GM12878 (cell line): Measurements from ENCODE around the gene B4GALT5. TPM values are rescaled to one million over a fixed set of nuclear protein-coding genes. Genes with fewer than 3 reads are reported as not detected.

Source experiments
- ATAC-seq: fragments of 200-7000 bp; cut with Tn5 transposase; 3 replicates; pipeline ENCODE4 v1.9.1; 2020; ENCODE audit warnings: mild to moderate bottlenecking, moderate library complexity
- BruUV-seq: library from RNA; stranded (reverse); fragments of 400-500 nt; replicated peaks from 2 replicates; lab custom pipeline; 2021; lab: Mats Ljungman, UMichigan
- CTCF ChIA-PET: fragments of 300-600 bp; sonication (Branson Sonifier 250); formaldehyde crosslinking; extraction: SDS; loops from one replicate; lab custom pipeline; 2021; ENCODE audit warnings: inconsistent platforms; lab: Yijun Ruan, JAX
- POLR2A ChIA-PET: fragments of 350-600 bp; formaldehyde crosslinking; extraction: SDS; loops from one replicate; lab custom pipeline; 2021; ENCODE audit warnings: inconsistent platforms; lab: Charles Lee
- RAD21 ChIA-PET: fragments of 300-600 bp; sonication (Branson Sonifier 250); formaldehyde crosslinking; loops from one replicate; lab custom pipeline; 2023; ENCODE audit warnings: antibody characterized with exemption; ENCODE audit not compliant: unreplicated experiment; lab: Charles Lee
- SMC1A ChIA-PET: fragments of 300-600 bp; sonication (Branson Sonifier 250); formaldehyde crosslinking; loops from one replicate; lab custom pipeline; 2023; ENCODE audit not compliant: unreplicated experiment, uncharacterized antibody; lab: Charles Lee
- DNase-seq: peaks from one replicate; pipeline ENCODE4 v3.0.0-alpha.2; 2011; ENCODE audit warnings: low read depth, low spot score
- FAIRE-seq: peaks from 3 replicates; lab custom pipeline; 2011; peaks lifted over from hg19 to GRCh38; lab: Jason Lieb, UNC
- H2AFZ ChIP-seq: 2 replicates; pipeline ENCODE4 v1.6.0; 2011; ENCODE audit warnings: low read depth, low read length, control low read depth; ENCODE audit not compliant: control insufficient read depth
- H3K27ac ChIP-seq: 2 replicates; pipeline ENCODE4 v1.5.1; 2011; ENCODE audit warnings: control low read depth; ENCODE audit not compliant: control insufficient read depth, insufficient read depth
- H3K27me3 ChIP-seq, 2 experiments: replicated peaks in 1 of 2; 2 replicates each; pipeline versions ENCODE4 v1.6.0 to v1.6.1; 2011; ENCODE audit warnings: low read length in 1 of 2; ENCODE audit not compliant: control insufficient read depth in 2 of 2, insufficient read depth in 2 of 2
- H3K36me3 ChIP-seq, 2 experiments: 2 replicates each; pipeline ENCODE4 v1.5.1; 2011; ENCODE audit warnings: low read length in 1 of 2; ENCODE audit not compliant: control insufficient read depth in 2 of 2, insufficient read depth in 2 of 2
- H3K4me1 ChIP-seq: 2 replicates; pipeline ENCODE4 v1.6.1; 2011; ENCODE audit warnings: mild to moderate bottlenecking, low read length, moderate library complexity, mixed read lengths; ENCODE audit not compliant: control insufficient read depth, insufficient read depth
- H3K4me2 ChIP-seq: 2 replicates; pipeline ENCODE4 v1.6.0; 2011; ENCODE audit warnings: control low read depth; ENCODE audit not compliant: control insufficient read depth, insufficient read depth
- H3K4me3 ChIP-seq: fragments of 200-600 bp; sonication (generic); 2 replicates; pipeline ENCODE4 v1.5.1; 2016
- H3K79me2 ChIP-seq: 2 replicates; pipeline ENCODE4 v1.6.0; 2011; ENCODE audit warnings: low read length; ENCODE audit not compliant: control insufficient read depth, insufficient read depth
- H3K9ac ChIP-seq: 2 replicates; pipeline ENCODE4 v1.8.0; 2011; ENCODE audit warnings: low read length, control low read depth, mixed read lengths; ENCODE audit not compliant: control insufficient read depth, insufficient read depth
- H3K9me3 ChIP-seq: replicated peaks from 3 replicates; pipeline ENCODE4 v1.5.1; 2011; ENCODE audit warnings: mild to moderate bottlenecking, low read length; ENCODE audit not compliant: control insufficient read depth, insufficient read depth
- H4K20me1 ChIP-seq: 2 replicates; pipeline ENCODE4 v1.6.0; 2011; ENCODE audit not compliant: control insufficient read depth, insufficient read depth
- SIN3A ChIP-seq: IDR thresholded peaks from 2 replicates; pipeline ENCODE4 v1.6.1; 2012; ENCODE audit warnings: low read depth, low read length, improper control_type of control experiment
- ZSCAN29 ChIP-seq: fragments of 450-650 bp; IDR thresholded peaks from 2 replicates; pipeline ENCODE4 v1.6.1; 2017; ENCODE audit warnings: mild to moderate bottlenecking, moderate library complexity
- WGBS: methylation state at CpG from one replicate; pipeline ENCODE4 v1.1.6; 2016; ENCODE audit warnings: low lambda C conversion rate; ENCODE audit not compliant: insufficient replicate concordance, insufficient coverage; ENCODE audit errors: missing lambda C conversion rate; 5-methylcytosine and 5-hydroxymethylcytosine counted together
- in situ Hi-C: fragments of 300-500 bp; cut with MboI; formaldehyde crosslinking; loops from 9 replicates; pipeline ENCODE4 v1.14.3; 2018; ENCODE audit warnings: mixed read lengths
- intact Hi-C: fragments of 100-400 bp; cut with micrococcal nuclease; formaldehyde crosslinking; loops from one replicate; pipeline ENCODE4 v1.14.2; 2022; ENCODE audit not compliant: unreplicated experiment
- polyA plus RNA-seq, 11 experiments: library from polyadenylated mRNA; depleted of rRNA in 4 of 11; unstranded in 6 of 11; stranded (reverse) in 5 of 11; fragments of >200 nt; fragmentation: Nextera tagmentation in 4 of 11; fragmentation: Illumina TruSeq in 1 of 11; extraction: Ambion mirVana in 4 of 11; extraction: Trizol in 1 of 11; gene quantifications; 1 replicate in 1 of 11; 2 replicates in 10 of 11; pipeline versions ENCODE4 v1.2.1 to v1.2.3, GENCODE V29; 2011 to 2016; ENCODE audit warnings: inconsistent platforms in 2 of 11, missing spikeins in 2 of 11, low read depth in 1 of 11
- total RNA-seq, 4 experiments: library from RNA; depleted of rRNA in 3 of 4; stranded (reverse); fragments of >200 nt in 3 of 4; fragmentation: Illumina TruSeq in 1 of 4; extraction: Trizol in 1 of 4; gene quantifications; 2 replicates each; pipeline versions ENCODE4 v1.2.1 to v1.2.3, GENCODE V29; 2013 to 2021
- TF ChIP-seq, protein P1 (sequence below): fragments of 450-650 bp; IDR thresholded peaks from 2 replicates; pipeline ENCODE4 v1.6.1; 2018; ENCODE audit warnings: mild to moderate bottlenecking, low read depth, moderate library complexity; ENCODE audit not compliant: partially characterized antibody
- TF ChIP-seq, protein P2 (sequence below): IDR thresholded peaks from 2 replicates; pipeline ENCODE4 v1.6.1; 2011; ENCODE audit warnings: low read depth, low read length, improper control_type of control experiment, borderline replicate concordance
- TF ChIP-seq, protein P3 (sequence below): fragments of 450-650 bp; IDR thresholded peaks from 2 replicates; pipeline ENCODE4 v1.6.1; 2017; ENCODE audit warnings: borderline replicate concordance
- TF ChIP-seq, protein P4 (sequence below): fragments of 450-650 bp; IDR thresholded peaks from 2 replicates; pipeline ENCODE4 v1.6.1; 2016; ENCODE audit warnings: mild to moderate bottlenecking, moderate library complexity, borderline replicate concordance

B4GALT5 gene
- total and polyA plus RNA-seq, 10 of the 15 experiments (the other 5 are each of a cell fraction or from before 2014, with no cell fraction given), result 2.0 to 55.5 (median 20.2) TPM

DNA sequence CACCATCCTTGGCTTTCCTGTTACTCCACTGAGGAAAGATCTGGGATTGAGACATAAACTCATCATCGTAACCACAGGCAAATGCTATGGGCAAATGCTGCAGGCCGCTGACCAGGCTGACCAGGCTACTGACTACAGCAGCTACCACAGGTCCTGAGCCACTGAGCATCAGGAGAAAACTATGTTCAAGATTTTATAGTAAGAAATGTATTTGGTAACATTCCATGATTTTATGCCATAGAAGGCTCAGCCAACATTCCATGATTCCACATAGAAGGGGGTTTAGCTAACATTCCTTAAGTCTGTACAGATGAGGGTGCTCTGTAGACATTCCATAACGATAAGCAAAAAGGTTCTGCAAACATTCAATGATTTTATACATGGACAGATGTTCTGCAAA is 16.1 kb upstream of the B4GALT5 start (continued):
- TF ChIP-seq, protein P1, sequence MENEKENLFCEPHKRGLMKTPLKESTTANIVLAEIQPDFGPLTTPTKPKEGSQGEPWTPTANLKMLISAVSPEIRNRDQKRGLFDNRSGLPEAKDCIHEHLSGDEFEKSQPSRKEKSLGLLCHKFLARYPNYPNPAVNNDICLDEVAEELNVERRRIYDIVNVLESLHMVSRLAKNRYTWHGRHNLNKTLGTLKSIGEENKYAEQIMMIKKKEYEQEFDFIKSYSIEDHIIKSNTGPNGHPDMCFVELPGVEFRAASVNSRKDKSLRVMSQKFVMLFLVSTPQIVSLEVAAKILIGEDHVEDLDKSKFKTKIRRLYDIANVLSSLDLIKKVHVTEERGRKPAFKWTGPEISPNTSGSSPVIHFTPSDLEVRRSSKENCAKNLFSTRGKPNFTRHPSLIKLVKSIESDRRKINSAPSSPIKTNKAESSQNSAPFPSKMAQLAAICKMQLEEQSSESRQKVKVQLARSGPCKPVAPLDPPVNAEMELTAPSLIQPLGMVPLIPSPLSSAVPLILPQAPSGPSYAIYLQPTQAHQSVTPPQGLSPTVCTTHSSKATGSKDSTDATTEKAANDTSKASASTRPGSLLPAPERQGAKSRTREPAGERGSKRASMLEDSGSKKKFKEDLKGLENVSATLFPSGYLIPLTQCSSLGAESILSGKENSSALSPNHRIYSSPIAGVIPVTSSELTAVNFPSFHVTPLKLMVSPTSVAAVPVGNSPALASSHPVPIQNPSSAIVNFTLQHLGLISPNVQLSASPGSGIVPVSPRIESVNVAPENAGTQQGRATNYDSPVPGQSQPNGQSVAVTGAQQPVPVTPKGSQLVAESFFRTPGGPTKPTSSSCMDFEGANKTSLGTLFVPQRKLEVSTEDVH, result no peak
- TF ChIP-seq SIN3A, result no peak
- TF ChIP-seq, protein P2, sequence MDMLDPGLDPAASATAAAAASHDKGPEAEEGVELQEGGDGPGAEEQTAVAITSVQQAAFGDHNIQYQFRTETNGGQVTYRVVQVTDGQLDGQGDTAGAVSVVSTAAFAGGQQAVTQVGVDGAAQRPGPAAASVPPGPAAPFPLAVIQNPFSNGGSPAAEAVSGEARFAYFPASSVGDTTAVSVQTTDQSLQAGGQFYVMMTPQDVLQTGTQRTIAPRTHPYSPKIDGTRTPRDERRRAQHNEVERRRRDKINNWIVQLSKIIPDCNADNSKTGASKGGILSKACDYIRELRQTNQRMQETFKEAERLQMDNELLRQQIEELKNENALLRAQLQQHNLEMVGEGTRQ, result no peak
- TF ChIP-seq, protein P3, sequence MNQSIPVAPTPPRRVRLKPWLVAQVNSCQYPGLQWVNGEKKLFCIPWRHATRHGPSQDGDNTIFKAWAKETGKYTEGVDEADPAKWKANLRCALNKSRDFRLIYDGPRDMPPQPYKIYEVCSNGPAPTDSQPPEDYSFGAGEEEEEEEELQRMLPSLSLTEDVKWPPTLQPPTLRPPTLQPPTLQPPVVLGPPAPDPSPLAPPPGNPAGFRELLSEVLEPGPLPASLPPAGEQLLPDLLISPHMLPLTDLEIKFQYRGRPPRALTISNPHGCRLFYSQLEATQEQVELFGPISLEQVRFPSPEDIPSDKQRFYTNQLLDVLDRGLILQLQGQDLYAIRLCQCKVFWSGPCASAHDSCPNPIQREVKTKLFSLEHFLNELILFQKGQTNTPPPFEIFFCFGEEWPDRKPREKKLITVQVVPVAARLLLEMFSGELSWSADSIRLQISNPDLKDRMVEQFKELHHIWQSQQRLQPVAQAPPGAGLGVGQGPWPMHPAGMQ, result no peak

DNA sequence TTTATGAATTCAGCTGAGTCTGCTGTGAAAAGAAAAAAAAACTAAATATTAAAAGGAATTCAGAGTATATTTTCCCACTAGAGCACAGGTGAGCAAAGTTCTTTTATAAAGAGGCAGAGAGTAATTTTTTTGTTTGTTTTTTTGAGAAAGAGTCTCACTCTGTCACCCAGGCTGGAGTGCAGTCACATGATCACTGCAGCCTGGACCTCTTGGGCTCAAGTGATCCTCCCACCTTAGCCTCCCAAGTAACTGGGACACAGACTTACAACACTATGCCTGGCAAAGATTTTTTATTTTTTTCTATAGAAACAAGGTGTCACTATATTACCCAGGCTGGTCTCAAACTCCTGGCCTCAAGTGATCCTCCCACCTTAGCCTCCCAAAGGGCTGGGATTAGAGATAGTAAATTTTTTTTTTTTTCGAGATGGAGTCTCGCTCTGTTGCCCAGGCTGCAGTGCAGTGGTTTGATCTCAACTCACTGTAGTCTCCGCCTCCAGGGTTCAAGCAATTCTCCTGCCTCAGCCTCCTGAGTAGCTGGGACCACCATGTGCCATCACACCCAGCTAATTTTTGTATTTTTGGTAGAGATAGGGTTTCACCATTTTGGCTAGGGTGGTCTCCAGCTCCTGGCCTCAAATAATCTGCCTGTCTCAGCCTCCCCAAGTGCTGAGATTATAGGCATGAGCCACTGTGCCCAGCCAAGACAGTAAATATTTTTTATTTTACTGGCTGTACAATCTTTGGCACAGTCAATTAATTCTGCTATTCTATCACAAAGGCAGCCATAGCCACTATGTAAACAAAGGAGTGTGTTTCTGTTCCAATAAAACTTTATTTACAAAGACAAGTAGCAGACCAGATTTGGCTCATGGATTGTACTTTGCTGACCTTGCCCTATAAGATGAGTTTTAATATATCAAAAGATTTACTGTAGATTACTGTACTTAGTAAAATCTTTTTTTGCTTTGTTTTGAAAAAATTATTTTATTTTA is 14.5 kb upstream of the B4GALT5 start:
- no peak overlapping the region for H2AFZ ChIP-seq
- ATAC-seq (no peak), FAIRE-seq (no peak), DNase-seq (no peak)
- in situ Hi-C loops (no loop called here), intact Hi-C loops (no loop called here)
- no TSS peak for BruUV-seq
- POLR2A ChIA-PET, result no interaction called here
- no peaks in the 10 kb centered on the region for H3K9me3 ChIP-seq
- RAD21 ChIA-PET, result no interaction called here
- no peak for TF ChIP-seq ZSCAN29
- TF ChIP-seq, protein P4, sequence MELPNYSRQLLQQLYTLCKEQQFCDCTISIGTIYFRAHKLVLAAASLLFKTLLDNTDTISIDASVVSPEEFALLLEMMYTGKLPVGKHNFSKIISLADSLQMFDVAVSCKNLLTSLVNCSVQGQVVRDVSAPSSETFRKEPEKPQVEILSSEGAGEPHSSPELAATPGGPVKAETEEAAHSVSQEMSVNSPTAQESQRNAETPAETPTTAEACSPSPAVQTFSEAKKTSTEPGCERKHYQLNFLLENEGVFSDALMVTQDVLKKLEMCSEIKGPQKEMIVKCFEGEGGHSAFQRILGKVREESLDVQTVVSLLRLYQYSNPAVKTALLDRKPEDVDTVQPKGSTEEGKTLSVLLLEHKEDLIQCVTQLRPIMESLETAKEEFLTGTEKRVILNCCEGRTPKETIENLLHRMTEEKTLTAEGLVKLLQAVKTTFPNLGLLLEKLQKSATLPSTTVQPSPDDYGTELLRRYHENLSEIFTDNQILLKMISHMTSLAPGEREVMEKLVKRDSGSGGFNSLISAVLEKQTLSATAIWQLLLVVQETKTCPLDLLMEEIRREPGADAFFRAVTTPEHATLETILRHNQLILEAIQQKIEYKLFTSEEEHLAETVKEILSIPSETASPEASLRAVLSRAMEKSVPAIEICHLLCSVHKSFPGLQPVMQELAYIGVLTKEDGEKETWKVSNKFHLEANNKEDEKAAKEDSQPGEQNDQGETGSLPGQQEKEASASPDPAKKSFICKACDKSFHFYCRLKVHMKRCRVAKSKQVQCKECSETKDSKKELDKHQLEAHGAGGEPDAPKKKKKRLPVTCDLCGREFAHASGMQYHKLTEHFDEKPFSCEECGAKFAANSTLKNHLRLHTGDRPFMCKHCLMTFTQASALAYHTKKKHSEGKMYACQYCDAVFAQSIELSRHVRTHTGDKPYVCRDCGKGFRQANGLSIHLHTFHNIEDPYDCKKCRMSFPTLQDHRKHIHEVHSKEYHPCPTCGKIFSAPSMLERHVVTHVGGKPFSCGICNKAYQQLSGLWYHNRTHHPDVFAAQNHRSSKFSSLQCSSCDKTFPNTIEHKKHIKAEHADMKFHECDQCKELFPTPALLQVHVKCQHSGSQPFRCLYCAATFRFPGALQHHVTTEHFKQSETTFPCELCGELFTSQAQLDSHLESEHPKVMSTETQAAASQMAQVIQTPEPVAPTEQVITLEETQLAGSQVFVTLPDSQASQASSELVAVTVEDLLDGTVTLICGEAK, result peak; percentile 82
- H3K4me2 ChIP-seq, result no peak overlapping the region
- no peaks in the 10 kb centered on the region for H3K79me2 ChIP-seq
- SMC1A ChIA-PET, result interaction anchor here (0.9 to 1.4 kb wide), 3 partner anchors 14 to 121 kb away, joined by 3 read pairs; no protein-coding TSS in a partner anchor
- no peak overlapping the region for H3K27ac ChIP-seq
- no peaks in the 10 kb centered on the region for H3K36me3 ChIP-seq
- H3K4me3 ChIP-seq, result no peak overlapping the region
- H4K20me1 ChIP-seq, result no peaks in the 10 kb centered on the region
- H3K4me1 ChIP-seq, result no peaks in the 10 kb centered on the region; the same call in 1 of the 2 replicates
- 86% methylated on average over 3 of the region's 3 CpGs for WGBS
- H3K27me3 ChIP-seq, result no peaks in the 10 kb centered on the region
- CTCF ChIA-PET, result no interaction called here
- no peak overlapping the region for H3K9ac ChIP-seq
